Endothelial cell of umbilical vein (primary cell): ENCODE results near the gene DEPDC1B. TPM values are rescaled to one million over a fixed set of nuclear protein-coding genes. Genes with fewer than 3 reads are reported as not detected.

Experiments
- BruUV-seq: library from RNA; stranded (reverse); fragments of 400-500 nt; replicated peaks from 2 replicates; lab custom pipeline; 2021; lab: Mats Ljungman, UMichigan
- CTCF ChIA-PET: fragments of 300-600, 350-600 bp; sonication (Branson Sonifier 250); formaldehyde crosslinking; loops from one replicate; lab custom pipeline; 2021; ENCODE audit warnings: antibody characterized with exemption, inconsistent platforms; lab: Charles Lee
- POLR2A ChIA-PET: fragments of 300-600, 350-600 bp; sonication (Branson Sonifier 250); formaldehyde crosslinking; loops from one replicate; lab custom pipeline; 2021; ENCODE audit warnings: antibody characterized with exemption, inconsistent platforms; lab: Charles Lee
- DNase-seq: peaks from one replicate; pipeline ENCODE4 v3.0.0-alpha.2; 2011; ENCODE audit warnings: low read depth, low spot score
- FAIRE-seq: peaks from 2 replicates; lab custom pipeline; 2011; peaks lifted over from hg19 to GRCh38; lab: Jason Lieb, UNC
- H2AFZ ChIP-seq: 2 replicates; pipeline ENCODE4 v1.6.0; 2012; ENCODE audit warnings: low read depth, low read length, control low read depth, inconsistent platforms
- H3K27ac ChIP-seq: 2 replicates; pipeline ENCODE4 v1.5.1; 2011; ENCODE audit warnings: low read depth, mild to moderate bottlenecking, control low read depth, low read length, moderate library complexity; ENCODE audit not compliant: insufficient read depth
- H3K27me3 ChIP-seq, 2 experiments: 2 replicates each; pipeline versions ENCODE4 v1.6.0 to v1.6.1; 2011; ENCODE audit warnings: low read length in 2 of 2, mixed read lengths in 1 of 2; ENCODE audit not compliant: control insufficient read depth in 2 of 2, insufficient read depth in 2 of 2
- H3K36me3 ChIP-seq, 2 experiments: 2 replicates in 1 of 2; 3 replicates in 1 of 2; pipeline ENCODE4 v1.5.1; 2011; ENCODE audit warnings: low read length in 2 of 2, mild to moderate bottlenecking in 1 of 2, moderate library complexity in 1 of 2; ENCODE audit not compliant: control insufficient read depth in 2 of 2, insufficient read depth in 2 of 2; ENCODE audit errors: extremely low read depth in 1 of 2
- H3K4me1 ChIP-seq: 3 replicates; pipeline ENCODE4 v1.5.1; 2011; ENCODE audit warnings: mild to moderate bottlenecking, low read length; ENCODE audit not compliant: control insufficient read depth, insufficient read depth; ENCODE audit errors: extremely low read depth
- H3K4me2 ChIP-seq: 2 replicates; pipeline ENCODE4 v1.6.1; 2011; ENCODE audit warnings: low read length, control low read depth, mixed read lengths; ENCODE audit not compliant: insufficient read depth
- H3K4me3 ChIP-seq, 3 experiments: fragments of 200-600 bp in 1 of 3; sonication (generic), shearing (Covaris generic) in 1 of 3; replicated peaks in 1 of 3; 2 replicates each; pipeline ENCODE4 v1.5.1; 2011 to 2016; ENCODE audit warnings: control low read depth in 3 of 3, low read length in 3 of 3, mild to moderate bottlenecking in 2 of 3, inconsistent platforms in 1 of 3, low read depth in 1 of 3, moderate library complexity in 1 of 3; ENCODE audit not compliant: insufficient read depth in 1 of 3
- H3K79me2 ChIP-seq: 2 replicates; pipeline ENCODE4 v1.6.0; 2012; ENCODE audit warnings: low read length, inconsistent platforms; ENCODE audit not compliant: control insufficient read depth, insufficient read depth
- H3K9ac ChIP-seq: replicated peaks from 2 replicates; pipeline ENCODE3; 2011; ENCODE audit warnings: low read length, control low read depth; ENCODE audit not compliant: insufficient read depth; ENCODE audit errors: extremely low read depth
- H3K9me1 ChIP-seq: replicated peaks from 3 replicates; pipeline ENCODE4 v1.6.0; 2011; ENCODE audit warnings: mild to moderate bottlenecking, low read length; ENCODE audit not compliant: control insufficient read depth, insufficient read depth; ENCODE audit errors: extremely low read depth
- H3K9me3 ChIP-seq: replicated peaks from 2 replicates; pipeline ENCODE4 v1.5.1; 2012; ENCODE audit warnings: low read length, inconsistent platforms; ENCODE audit not compliant: control insufficient read depth, insufficient read depth
- H4K20me1 ChIP-seq: replicated peaks from 2 replicates; pipeline ENCODE3; 2011; ENCODE audit warnings: mild to moderate bottlenecking, low read length; ENCODE audit not compliant: control insufficient read depth, insufficient read depth; ENCODE audit errors: extremely low read depth
- FOS ChIP-seq: IDR thresholded peaks from 2 replicates; pipeline ENCODE4 v1.6.1; 2011; ENCODE audit warnings: mild to moderate bottlenecking, low read length, moderate library complexity, borderline replicate concordance; ENCODE audit not compliant: insufficient read depth
- GATA2 ChIP-seq: IDR thresholded peaks from 2 replicates; pipeline ENCODE4 v1.7.0; 2011; ENCODE audit warnings: low read depth, mild to moderate bottlenecking, moderate library complexity, mixed read lengths, low read length; ENCODE audit not compliant: insufficient read length, insufficient read depth
- JUN ChIP-seq: IDR thresholded peaks from 2 replicates; pipeline ENCODE4 v1.6.1; 2011; ENCODE audit warnings: borderline replicate concordance, low read depth; ENCODE audit not compliant: insufficient read length, insufficient read depth
- POLR2A ChIP-seq: IDR thresholded peaks from 2 replicates; pipeline ENCODE4 v1.6.1; 2012; ENCODE audit warnings: low read depth, mild to moderate bottlenecking, control low read depth, low read length
- POLR2AphosphoS5 ChIP-seq: IDR thresholded peaks from 2 replicates; pipeline ENCODE4 v1.6.1; 2012; ENCODE audit warnings: low read depth, mild to moderate bottlenecking, control low read depth, low read length, moderate library complexity; ENCODE audit not compliant: insufficient read depth
- dilution Hi-C: fragments of 300-500 bp; cut with MboI; formaldehyde crosslinking; loops from one replicate; pipeline ENCODE4 v1.15.0; 2019; ENCODE audit warnings: low sequenced_read_pairs; ENCODE audit not compliant: extremely low pct_ligation_motif_present
- intact Hi-C: fragments of 100-400 bp; cut with micrococcal nuclease; formaldehyde crosslinking; loops from one replicate; pipeline ENCODE4 v1.10.0; 2022
- polyA plus RNA-seq, 4 experiments: library from polyadenylated mRNA; depleted of rRNA in 3 of 4; stranded (reverse) in 3 of 4; unstranded in 1 of 4; fragments of >200 nt; gene quantifications; 2 replicates each; pipeline versions ENCODE4 v1.2.1 to v1.2.3, GENCODE V29; 2011 to 2012; ENCODE audit warnings: missing spikeins in 1 of 4
- total RNA-seq: library from RNA; stranded (reverse); gene quantifications from 2 replicates; pipeline ENCODE4 v1.2.3, GENCODE V29; 2021
- TF ChIP-seq, protein P1 (sequence below), 2 donors: IDR thresholded peaks; 1 replicate in 1 of 2; 2 replicates in 1 of 2; pipeline ENCODE4 v1.5.1; 2011; ENCODE audit warnings: low read length in 2 of 2, mild to moderate bottlenecking in 2 of 2, moderate library complexity in 2 of 2, control low read depth in 1 of 2, inconsistent platforms in 1 of 2, low read depth in 1 of 2; ENCODE audit not compliant: insufficient read depth in 1 of 2; ENCODE audit errors: extremely low read depth in 1 of 2
- TF ChIP-seq, protein P2 (sequence below): IDR thresholded peaks from 2 replicates; pipeline ENCODE4 v1.6.1; 2011; ENCODE audit not compliant: insufficient read depth, insufficient read length

The DEPDC1B gene
- total and polyA plus RNA-seq, 2 donors (not counting 3 experiments of a cell fraction or from before 2014, with no cell fraction given): 6.7 to 18.7 TPM

DNA sequence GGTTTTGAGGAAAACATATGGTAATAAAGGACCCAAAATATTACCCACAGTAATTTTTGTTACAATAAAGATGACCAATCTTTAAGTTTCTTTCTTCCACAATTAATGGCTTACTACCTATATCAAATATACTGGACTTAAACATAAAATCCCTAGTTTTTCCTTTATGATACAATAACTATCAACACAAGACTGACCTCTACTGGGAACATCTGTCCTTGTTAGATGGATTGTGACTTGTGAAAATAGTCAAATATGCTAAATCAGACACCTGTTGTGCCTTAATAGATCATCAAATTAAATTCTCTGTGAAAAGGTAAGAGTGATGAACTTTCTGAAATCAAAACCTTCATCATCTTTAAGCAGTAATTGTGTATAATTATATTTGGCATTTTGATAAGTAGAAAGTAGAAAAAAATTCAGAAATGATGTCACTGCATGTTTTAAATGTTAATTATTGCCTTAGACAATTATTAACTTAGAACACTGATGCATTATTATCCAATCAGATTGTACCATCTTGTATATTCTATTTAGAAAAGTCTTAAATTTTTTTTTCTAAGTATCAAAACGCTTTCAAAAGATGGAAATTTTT is 113.6 kb downstream of the DEPDC1B start:
- FAIRE-seq (no peak), DNase-seq (peak; percentile 36)
- H3K36me3 ChIP-seq: no peaks in the 10 kb centered on the region
- H3K27ac ChIP-seq: no peak overlapping the region
- no peaks in the 10 kb centered on the region for H3K9me3 ChIP-seq
- BruUV-seq: no TSS peak
- intact Hi-C loops (loop anchor here (1.0 to 5.0 kb wide), 2 partner anchors 299 to 776 kb away; no protein-coding TSS in a partner anchor), dilution Hi-C loops (no loop called here)
- H3K9ac ChIP-seq: no peak overlapping the region
- no peaks in the 10 kb centered on the region for H3K4me1 ChIP-seq
- CTCF ChIA-PET: no interaction called here
- no peaks in the 10 kb centered on the region for H3K9me1 ChIP-seq
- TF ChIP-seq, protein P1, sequence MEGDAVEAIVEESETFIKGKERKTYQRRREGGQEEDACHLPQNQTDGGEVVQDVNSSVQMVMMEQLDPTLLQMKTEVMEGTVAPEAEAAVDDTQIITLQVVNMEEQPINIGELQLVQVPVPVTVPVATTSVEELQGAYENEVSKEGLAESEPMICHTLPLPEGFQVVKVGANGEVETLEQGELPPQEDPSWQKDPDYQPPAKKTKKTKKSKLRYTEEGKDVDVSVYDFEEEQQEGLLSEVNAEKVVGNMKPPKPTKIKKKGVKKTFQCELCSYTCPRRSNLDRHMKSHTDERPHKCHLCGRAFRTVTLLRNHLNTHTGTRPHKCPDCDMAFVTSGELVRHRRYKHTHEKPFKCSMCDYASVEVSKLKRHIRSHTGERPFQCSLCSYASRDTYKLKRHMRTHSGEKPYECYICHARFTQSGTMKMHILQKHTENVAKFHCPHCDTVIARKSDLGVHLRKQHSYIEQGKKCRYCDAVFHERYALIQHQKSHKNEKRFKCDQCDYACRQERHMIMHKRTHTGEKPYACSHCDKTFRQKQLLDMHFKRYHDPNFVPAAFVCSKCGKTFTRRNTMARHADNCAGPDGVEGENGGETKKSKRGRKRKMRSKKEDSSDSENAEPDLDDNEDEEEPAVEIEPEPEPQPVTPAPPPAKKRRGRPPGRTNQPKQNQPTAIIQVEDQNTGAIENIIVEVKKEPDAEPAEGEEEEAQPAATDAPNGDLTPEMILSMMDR (IDR thresholded peaks at IDR 0.05; ENCODE audit: extremely low read depth in 1 of 2, insufficient read depth in 1 of 2, low read depth in 1 of 2, low read length in 2 of 2): peak in 1 of 2 donors; percentile 24
- no peak for TF ChIP-seq FOS
- H3K79me2 ChIP-seq: no peaks in the 10 kb centered on the region
- POLR2A ChIA-PET: no interaction called here
- H2AFZ ChIP-seq: no peak overlapping the region
- H3K4me3 ChIP-seq: no peak overlapping the region
- no peaks in the 10 kb centered on the region for H3K27me3 ChIP-seq
- no peak overlapping the region for H3K4me2 ChIP-seq
- no peaks in the 10 kb centered on the region for H4K20me1 ChIP-seq

DNA sequence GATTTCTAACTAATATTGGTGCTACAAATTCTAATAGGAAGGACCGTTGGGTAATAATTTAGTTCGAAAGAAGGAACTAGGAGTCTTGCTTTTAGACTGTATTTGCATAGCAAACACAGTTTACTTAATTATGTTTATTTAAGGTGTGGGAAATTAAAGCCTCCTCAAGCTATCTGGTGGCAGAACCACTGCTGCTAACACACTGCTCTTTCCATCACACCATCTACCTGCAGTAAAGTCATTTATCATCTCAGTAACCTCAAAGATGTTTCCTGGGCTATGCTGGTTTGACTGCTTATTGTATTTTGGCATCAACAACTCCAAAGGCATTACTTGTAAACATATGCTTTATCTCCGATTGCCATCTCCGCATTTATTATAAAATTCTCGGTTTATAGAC is 114.3 kb downstream of the DEPDC1B start:
- H3K27ac ChIP-seq: no peak overlapping the region
- no peaks in the 10 kb centered on the region for H3K4me1 ChIP-seq
- dilution Hi-C loops: no loop called here
- no peaks in the 10 kb centered on the region for H3K27me3 ChIP-seq
- DNase-seq (no peak), FAIRE-seq (no peak)
- no peaks in the 10 kb centered on the region for H3K36me3 ChIP-seq
- POLR2A ChIA-PET: no interaction called here
- TF ChIP-seq FOS: no peak
- TF ChIP-seq POLR2AphosphoS5: no peak
- TF ChIP-seq, protein P2, sequence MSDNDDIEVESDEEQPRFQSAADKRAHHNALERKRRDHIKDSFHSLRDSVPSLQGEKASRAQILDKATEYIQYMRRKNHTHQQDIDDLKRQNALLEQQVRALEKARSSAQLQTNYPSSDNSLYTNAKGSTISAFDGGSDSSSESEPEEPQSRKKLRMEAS: no peak
- TF ChIP-seq, protein P1 (IDR thresholded peaks at IDR 0.05; ENCODE audit: extremely low read depth in 1 of 2, insufficient read depth in 1 of 2, low read depth in 1 of 2, low read length in 2 of 2): no peak
- no peak for TF ChIP-seq GATA2
- no peak for TF ChIP-seq JUN
- no peak for TF ChIP-seq POLR2A
- H2AFZ ChIP-seq: no peak overlapping the region
- intact Hi-C loops: loop anchor here (1.0 to 5.0 kb wide), 2 partner anchors 298 to 775 kb away; no protein-coding TSS in a partner anchor
- no peaks in the 10 kb centered on the region for H4K20me1 ChIP-seq
- H3K4me3 ChIP-seq: no peak overlapping the region
- no peaks in the 10 kb centered on the region for H3K79me2 ChIP-seq
- no peaks in the 10 kb centered on the region for H3K9me1 ChIP-seq
- H3K9ac ChIP-seq: no peak overlapping the region
- CTCF ChIA-PET: no interaction called here
- BruUV-seq: no TSS peak
- no peak overlapping the region for H3K4me2 ChIP-seq
- no peaks in the 10 kb centered on the region for H3K9me3 ChIP-seq
